AG09319 (cell line): ENCODE results near the gene STAB1.

Source experiments
- DNase-seq: peaks from one replicate; pipeline ENCODE4 v3.0.0-alpha.2; 2010; ENCODE audit warnings: low read depth; ENCODE audit errors: extremely low read depth
- TF ChIP-seq, protein P1 (sequence below): IDR thresholded peaks from 2 replicates; pipeline ENCODE4 v1.5.1; 2011; ENCODE audit warnings: low read depth, mild to moderate bottlenecking, inconsistent platforms, low read length, moderate library complexity

Gene STAB1

DNA sequence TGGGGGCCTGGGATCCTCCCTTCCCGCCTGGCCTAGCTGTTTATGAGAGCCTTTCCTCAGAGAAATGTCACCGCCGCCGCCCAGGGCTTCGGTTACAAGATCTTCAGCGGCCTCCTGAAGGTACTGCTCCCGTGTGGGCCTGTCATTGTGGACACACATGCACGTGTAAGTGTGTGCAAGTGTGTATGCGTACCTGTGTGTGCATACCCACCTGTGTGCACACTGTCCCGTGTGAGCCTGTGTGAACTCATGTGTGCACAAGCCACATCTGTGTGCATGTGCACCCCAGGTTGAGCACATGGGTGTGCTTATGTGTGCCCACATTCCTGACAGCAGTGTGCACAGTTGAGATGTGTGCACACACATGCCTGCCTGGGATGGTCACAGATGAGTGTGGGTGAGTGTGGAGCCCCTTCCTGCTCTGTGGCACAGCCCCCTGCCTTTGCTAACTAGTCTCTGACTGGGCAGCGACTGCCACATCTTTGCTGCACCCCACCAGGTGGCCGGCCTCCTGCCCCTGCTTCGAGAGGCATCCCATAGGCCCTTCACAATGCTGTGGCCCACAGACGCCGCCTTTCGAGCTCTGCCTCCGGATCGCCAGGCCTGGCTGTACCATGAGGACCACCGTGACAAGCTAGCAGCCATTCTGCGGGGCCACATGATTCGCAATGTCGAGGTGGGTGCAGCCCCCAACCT lies 24.5 kb downstream of the STAB1 start:
- TF ChIP-seq, protein P1, sequence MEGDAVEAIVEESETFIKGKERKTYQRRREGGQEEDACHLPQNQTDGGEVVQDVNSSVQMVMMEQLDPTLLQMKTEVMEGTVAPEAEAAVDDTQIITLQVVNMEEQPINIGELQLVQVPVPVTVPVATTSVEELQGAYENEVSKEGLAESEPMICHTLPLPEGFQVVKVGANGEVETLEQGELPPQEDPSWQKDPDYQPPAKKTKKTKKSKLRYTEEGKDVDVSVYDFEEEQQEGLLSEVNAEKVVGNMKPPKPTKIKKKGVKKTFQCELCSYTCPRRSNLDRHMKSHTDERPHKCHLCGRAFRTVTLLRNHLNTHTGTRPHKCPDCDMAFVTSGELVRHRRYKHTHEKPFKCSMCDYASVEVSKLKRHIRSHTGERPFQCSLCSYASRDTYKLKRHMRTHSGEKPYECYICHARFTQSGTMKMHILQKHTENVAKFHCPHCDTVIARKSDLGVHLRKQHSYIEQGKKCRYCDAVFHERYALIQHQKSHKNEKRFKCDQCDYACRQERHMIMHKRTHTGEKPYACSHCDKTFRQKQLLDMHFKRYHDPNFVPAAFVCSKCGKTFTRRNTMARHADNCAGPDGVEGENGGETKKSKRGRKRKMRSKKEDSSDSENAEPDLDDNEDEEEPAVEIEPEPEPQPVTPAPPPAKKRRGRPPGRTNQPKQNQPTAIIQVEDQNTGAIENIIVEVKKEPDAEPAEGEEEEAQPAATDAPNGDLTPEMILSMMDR, result no peak
- DNase-seq, result no peak

DNA sequence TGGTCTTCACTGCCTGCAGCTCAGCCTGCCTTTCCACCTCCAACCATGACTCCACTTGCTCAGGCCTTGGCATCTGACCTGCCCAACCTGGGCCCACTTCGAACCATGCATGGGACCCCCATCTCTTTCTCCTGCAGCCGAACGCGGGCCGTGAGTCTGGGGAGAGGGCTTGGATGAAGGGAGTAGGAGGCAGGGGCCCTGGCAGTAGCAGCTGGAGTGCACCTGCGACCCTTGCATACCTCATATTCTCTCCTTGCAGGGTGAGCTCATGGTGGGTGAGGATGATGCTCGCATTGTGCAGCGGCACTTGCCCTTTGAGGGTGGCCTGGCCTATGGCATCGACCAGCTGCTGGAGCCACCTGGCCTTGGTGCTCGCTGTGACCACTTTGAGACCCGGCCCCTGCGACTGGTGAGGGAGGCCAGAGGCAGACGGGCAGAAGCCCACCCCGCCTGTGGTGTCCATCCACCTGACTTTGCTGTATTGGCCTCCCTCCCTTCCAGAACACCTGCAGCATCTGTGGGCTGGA lies 25.1 kb downstream of the STAB1 start:
- no peak for DNase-seq
- TF ChIP-seq, protein P1, result no peak

DNA sequence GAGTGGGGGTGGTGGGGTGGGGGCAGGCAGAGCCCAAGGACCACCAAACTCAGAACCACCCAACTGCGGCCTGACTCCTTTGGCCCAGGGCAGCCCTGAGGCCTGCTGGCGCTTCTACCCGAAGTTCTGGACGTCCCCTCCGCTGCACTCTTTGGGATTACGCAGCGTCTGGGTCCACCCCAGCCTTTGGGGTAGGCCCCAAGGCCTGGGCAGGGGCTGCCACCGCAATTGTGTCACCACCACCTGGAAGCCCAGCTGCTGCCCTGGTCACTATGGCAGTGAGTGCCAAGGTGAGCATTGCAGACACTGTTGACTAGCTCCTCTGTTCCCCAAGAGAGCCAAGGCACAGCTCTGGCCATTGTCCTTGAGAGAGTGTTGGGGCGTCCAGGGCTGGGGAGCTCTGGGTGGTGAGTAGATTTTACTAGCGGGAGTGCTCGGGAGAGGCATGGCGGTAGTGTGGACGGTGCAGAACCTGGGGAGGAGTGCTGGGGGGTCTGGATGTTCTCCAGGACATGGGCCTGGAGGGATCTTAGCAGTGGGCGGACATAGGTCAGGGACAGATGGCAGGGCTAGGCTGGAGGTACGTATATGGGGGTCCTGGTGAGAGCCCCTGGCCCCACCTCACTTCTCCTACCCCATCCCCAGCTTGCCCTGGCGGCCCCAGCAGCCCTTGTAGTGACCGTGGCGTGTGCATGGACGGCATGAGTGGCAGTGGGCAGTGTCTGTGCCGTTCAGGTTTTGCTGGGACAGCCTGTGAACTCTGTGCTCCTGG lies 25.8 kb downstream of the STAB1 start:
- TF ChIP-seq, protein P1, result no peak

GRCh38 chr3:52521488-52521824 lies 26.3 kb downstream of the STAB1 start:
- no peak for DNase-seq
- TF ChIP-seq, protein P1, result no peak

More for the DNA sequence above, 25.8 kb downstream of the STAB1 start:
- no peak for DNase-seq

DNA sequence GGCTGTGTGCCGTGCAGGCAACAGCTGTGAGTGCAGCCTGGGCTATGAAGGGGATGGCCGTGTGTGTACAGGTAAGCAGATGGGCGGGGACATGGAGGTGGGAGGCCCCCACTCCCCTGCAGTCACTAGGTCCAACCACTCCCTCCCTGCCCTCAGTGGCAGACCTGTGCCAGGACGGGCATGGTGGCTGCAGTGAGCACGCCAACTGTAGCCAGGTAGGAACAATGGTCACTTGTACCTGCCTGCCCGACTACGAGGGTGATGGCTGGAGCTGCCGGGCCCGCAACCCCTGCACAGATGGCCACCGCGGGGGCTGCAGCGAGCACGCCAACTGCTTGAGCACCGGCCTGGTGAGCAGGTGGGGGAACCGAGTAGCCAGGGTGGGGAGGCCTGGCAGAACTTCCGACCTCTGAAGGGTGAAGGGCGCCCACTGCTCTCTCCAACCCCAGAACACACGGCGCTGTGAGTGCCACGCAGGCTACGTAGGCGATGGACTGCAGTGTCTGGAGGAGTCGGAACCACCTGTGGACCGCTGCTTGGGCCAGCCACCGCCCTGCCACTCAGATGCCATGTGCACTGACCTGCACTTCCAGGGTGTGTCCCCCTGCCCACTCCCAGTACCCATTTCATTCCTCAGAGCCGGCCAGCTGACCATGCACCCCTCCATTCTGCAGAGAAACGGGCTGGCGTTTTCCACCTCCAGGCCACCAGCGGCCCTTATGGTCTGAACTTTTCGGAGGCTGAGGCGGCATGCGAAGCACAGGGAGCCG lies 26.9 kb downstream of the STAB1 start:
- TF ChIP-seq, protein P1, result no peak
- no peak for DNase-seq

DNA sequence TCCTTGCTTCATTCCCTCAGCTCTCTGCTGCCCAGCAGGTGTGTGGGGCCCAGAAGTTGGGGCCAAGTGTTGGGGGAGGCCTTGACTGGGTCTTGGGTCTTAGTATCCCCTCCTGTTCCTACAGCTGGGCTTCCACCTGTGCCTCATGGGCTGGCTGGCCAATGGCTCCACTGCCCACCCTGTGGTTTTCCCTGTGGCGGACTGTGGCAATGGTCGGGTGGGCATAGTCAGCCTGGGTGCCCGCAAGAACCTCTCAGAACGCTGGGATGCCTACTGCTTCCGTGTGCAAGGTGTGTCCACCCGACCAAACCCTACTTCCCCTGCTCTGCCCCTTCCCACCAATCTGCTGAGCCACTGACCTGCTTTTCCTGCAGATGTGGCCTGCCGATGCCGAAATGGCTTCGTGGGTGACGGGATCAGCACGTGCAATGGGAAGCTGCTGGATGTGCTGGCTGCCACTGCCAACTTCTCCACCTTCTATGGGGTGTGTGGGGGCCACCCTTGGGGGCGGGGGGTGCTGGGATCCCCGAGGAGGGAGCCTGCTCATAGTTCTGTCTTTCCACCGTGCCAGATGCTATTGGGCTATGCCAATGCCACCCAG lies 27.6 kb downstream of the STAB1 start:
- TF ChIP-seq, protein P1, result no peak
- DNase-seq, result no peak
